ENCODE data around the gene GNL3.

DNA sequence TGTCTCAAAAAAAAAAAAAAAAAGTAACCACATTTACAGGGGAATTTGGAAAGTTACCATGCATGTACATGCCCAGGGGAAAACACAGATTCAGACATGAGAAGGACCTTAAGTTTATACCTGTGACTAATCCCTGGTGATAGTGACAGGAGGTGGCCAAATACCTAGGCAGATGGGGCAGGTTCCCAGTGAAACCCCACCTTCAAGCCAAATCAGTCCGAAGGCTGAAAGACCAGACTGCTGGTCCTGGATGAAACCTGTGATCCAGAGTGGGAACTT, 35.8 kb downstream of the GNL3 start:
- TF ChIP-seq, protein P1, sequence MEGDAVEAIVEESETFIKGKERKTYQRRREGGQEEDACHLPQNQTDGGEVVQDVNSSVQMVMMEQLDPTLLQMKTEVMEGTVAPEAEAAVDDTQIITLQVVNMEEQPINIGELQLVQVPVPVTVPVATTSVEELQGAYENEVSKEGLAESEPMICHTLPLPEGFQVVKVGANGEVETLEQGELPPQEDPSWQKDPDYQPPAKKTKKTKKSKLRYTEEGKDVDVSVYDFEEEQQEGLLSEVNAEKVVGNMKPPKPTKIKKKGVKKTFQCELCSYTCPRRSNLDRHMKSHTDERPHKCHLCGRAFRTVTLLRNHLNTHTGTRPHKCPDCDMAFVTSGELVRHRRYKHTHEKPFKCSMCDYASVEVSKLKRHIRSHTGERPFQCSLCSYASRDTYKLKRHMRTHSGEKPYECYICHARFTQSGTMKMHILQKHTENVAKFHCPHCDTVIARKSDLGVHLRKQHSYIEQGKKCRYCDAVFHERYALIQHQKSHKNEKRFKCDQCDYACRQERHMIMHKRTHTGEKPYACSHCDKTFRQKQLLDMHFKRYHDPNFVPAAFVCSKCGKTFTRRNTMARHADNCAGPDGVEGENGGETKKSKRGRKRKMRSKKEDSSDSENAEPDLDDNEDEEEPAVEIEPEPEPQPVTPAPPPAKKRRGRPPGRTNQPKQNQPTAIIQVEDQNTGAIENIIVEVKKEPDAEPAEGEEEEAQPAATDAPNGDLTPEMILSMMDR (conservative IDR thresholded peaks at IDR 0.05; ENCODE audit: low read length), result no peak
- TF ChIP-seq EZH2phosphoT487 (IDR thresholded peaks at IDR 0.05; ENCODE audit: borderline replicate concordance, low read depth, low read length), result no peak

Measured in OCI-LY7 (cell line).